Kidney capillary endothelial cell (primary cell): ENCODE data around the gene SSTR5.

Experiments
- DNase-seq: peaks from one replicate; pipeline ENCODE4 v3.0.0-alpha.2; 2018; ENCODE audit warnings: low spot score

The SSTR5 gene

DNA sequence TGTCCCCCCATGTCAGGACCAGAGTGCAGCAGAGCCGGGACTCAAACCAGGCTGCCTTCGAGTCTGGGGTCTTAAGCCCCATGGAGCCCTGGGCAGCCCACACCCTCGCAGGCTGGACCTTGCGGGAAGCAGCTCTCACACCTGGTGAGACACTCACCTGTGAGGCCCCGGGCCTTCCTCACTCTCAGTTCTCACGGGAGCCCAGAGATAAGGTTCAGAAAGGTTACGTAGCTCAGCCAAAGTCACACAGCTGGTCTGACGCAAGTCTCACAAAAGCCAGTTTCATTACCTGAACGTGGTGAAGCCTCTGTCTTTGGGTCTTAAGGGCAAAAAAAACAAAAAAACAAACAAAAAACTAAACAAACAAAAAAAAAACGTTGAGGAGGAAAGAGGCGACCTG lies 32.8 kb upstream of the SSTR5 start:
- DNase-seq: no peak

GRCh38 chr16:1040346-1040745 lies 32.2 kb upstream of the SSTR5 start:
- no peak for DNase-seq

DNA sequence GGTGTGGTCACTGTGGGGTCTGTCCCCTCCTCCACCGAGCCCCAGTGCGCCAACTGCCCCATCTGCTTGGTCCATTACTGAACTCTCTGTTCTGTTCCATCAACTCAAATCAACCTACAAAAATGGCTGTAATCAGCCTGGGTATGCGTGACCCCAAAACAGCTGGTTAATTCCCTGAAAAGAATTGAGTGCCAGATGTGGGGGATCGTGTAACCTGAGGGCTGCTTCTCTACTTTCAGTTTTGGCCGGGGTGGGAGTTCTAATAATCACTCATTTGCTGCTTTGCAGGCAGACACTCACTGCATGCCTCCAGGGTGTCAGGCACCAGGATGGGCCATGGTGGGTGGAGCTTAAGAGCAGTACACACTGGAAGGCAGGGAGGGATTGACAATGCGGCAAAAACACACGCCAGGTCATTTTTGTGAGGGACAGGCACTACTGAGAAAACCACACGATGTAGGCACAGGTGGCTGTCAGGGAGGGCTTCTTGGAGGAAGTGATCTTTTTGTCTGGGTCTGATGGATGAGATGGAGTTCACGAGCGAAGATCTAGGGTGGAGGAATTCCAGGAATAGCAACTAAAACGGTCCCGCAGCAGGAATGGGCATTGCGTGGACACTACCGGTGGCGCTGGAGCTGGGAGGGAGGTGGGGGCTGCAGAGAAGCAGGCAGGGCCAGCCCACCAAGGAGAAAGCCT lies 30.4 kb upstream of the SSTR5 start:
- no peak for DNase-seq

GRCh38 chr16:1042866-1043265 lies 29.7 kb upstream of the SSTR5 start:
- peak; percentile 26 for DNase-seq

GRCh38 chr16:1043881-1044451 lies 28.6 kb upstream of the SSTR5 start:
- DNase-seq: no peak

GRCh38 chr16:1044460-1045309 lies 27.9 kb upstream of the SSTR5 start:
- no peak for DNase-seq

DNA sequence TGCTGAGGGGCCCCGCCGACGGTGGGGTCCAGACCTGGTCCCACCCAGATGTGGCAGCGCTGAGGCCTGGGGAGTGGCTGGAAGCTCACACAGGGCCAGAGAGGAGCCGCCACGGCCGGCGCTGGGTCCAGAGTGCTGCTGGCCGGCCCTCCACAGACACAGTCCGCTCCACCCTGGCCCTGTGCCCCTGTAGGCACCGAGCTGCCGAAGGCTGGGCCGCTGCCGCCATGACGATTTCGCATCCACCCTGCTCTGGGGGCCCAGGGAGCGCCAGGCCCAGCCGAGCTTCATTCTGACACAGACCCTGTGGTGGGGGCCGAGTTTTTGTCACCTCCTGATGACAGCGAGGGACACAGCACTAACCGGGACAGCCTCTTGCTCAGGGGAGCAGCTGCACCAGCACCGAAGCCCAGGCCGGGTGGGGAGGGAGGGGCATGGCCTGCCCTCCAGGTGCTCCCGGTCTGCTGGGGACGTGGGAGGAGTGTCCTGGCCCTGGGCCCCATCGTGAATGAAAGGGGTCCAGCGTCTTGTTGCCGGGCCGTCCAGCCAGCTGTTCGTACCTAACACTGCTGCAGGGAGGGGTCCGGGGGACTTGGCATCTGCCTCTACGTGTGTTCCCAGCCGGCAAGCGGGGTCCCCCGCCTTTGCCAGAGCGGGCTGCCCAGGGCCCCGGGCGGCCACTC lies 27.1 kb upstream of the SSTR5 start:
- no peak for DNase-seq

- DNase-seq: no peak
These were observed 26.3 kb upstream of the SSTR5 start for GRCh38 chr16:1045993-1046911.

GRCh38 chr16:1047123-1047522 lies 25.4 kb upstream of the SSTR5 start:
- DNase-seq: no peak

DNA sequence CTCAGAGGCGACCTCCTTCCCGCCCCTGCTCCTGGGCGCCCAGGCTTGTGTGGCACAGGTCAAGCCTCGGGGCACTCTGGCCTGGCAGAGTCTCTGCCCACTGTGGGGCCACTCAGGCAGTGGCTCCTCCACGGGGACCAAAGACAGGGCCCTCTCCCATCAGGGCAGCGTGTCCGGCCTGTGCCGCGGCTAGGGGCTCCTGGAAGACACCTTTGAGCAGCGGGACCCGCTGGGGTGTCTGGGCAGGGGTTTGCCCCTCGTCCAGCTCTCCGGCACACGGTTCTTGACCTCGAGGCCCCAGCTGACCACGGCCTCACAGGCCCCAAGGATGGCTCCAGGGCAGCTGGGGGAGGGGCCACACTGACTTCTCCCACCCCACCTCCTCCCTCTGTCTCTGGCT lies 24.7 kb upstream of the SSTR5 start:
- no peak for DNase-seq

DNA sequence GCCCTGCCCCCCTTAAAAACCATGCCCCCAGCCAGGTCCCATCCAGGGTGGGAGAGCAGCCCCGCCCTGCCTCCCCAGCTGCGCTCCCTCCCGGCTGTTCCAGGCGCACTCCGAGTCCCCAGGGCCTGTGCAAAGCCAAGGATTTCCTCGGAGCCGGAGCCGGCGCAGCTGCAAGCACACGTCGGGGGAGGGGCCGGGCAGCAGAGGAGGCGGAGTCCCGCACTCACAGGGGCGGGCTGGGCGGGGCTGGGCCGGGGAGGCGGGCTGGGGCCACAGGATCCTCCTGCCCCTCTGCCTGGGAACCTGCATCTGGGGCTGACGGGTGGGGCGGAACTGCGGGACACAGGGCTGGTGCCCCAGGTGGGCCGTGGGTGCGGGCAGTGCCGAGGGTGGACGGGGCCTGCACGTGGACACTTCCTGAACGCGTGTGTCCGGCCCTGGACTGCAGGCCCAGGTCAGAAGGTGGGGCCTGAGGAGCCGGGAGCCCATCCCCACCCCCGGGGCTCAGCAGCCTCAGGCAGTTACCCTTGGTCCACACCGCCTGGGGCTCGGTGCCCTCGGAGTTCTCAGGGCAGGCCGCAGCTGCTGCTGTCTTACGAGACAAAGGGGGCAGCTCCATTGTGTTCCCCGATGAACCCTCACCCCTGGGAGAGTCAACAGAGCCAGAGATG lies 24.0 kb upstream of the SSTR5 start:
- peak; percentile 21 for DNase-seq

GRCh38 chr16:1049113-1049975 lies 23.2 kb upstream of the SSTR5 start:
- DNase-seq: no peak

DNA sequence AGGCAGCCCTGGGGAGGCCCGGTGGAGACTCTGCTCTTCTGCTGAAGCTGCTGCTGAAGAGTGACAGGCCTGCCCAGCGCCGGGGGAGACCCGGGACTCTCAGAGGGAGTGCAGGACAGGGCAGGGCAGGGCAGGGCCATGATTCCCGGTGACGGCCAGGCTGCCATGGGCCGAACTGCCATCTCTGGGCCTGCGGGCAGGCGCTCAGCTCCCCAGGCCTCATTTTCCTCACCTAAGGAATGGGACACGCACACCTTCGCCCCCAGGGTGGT lies 22.6 kb upstream of the SSTR5 start:
- DNase-seq: no peak

- DNase-seq: no peak
These were observed 22.0 kb upstream of the SSTR5 start for GRCh38 chr16:1050516-1050915.

GRCh38 chr16:1050921-1051320 lies 21.6 kb upstream of the SSTR5 start:
- DNase-seq: no peak

- DNase-seq: no peak
These were observed 21.1 kb upstream of the SSTR5 start for GRCh38 chr16:1051446-1051845.

DNA sequence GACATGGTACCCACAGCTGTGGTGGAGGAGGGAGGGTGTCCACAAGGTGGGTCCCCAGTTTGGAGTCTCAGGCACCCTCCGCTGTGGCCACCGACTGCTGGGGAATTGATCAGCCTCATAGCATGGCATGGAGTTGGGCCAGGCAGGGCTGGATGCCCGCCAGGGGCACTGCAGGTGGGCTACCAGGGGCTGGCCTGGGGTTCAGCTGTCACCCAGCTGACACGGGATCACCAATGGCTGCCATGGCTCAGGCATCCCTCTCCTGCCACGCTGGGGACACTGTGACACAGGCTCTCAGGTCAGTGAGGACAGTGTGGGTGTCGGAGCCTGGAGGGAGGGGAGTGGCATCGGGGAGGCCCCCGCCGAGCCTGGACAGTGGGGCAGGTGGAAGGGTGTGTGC lies 19.8 kb upstream of the SSTR5 start:
- no peak for DNase-seq

- no peak for DNase-seq
These were observed 19.4 kb upstream of the SSTR5 start for GRCh38 chr16:1053121-1053521.

DNA sequence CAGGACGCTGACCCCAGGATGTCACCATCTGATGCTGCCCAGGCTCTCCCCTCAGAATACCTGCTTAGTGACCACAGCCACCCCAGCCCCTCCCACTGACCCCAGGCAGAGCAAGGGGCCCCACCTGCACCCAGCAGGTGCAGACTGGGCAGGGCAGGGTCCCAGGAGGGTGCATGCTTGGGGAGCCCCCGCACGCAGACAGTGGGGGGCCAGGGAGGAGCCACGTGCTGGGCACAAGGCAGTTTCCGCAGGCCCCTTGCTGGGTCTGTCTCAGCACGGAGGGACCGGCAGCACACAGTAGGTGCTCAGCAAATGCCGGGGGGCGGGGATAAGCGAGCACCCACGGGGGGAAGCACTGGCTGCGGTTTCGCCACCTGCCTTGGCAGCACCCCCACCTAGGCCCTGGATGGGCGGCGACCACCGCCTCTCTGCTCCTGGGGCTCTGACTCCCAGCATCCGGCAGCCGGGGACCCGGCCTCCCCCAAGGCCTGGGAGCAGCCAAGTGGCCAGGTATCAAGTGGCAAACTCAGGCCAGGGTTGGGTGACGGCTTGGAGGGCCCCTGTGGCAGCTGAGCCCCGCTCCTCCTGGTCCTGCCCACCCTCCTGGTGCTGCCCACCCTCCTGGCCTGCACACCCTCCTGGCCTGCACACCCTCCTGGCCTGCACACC lies 18.7 kb upstream of the SSTR5 start:
- no peak for DNase-seq
